AG09319 (cell line): Measurements from ENCODE around the gene NTSR2.

ENCODE experiments used
- DNase-seq: peaks from one replicate; pipeline ENCODE4 v3.0.0-alpha.2; 2010; ENCODE audit warnings: low read depth; ENCODE audit errors: extremely low read depth
- CTCF ChIP-seq: IDR thresholded peaks from 2 replicates; pipeline ENCODE4 v1.5.1; 2011; ENCODE audit warnings: low read depth, mild to moderate bottlenecking, inconsistent platforms, low read length, moderate library complexity

Gene NTSR2

GRCh38 chr2:11655495-11655894 lies 14.5 kb downstream of the NTSR2 start:
- no peak for DNase-seq

GRCh38 chr2:11652553-11652952 lies 17.4 kb downstream of the NTSR2 start:
- TF ChIP-seq CTCF: no peak
- DNase-seq: no peak

More at GRCh38 chr2:11655495-11655894, 14.5 kb downstream of the NTSR2 start:
- no peak for TF ChIP-seq CTCF

GRCh38 chr2:11651856-11652548 lies 18.0 kb downstream of the NTSR2 start:
- DNase-seq: no peak
- no peak for TF ChIP-seq CTCF

- no peak for TF ChIP-seq CTCF
- DNase-seq: no peak
Measured at GRCh38 chr2:11649093-11649492, 20.9 kb downstream of the NTSR2 start.

- no peak for DNase-seq
- TF ChIP-seq CTCF: peak; percentile 15; the same call in 1 of the 2 replicates
Measured at GRCh38 chr2:11647834-11648600, 22.0 kb downstream of the NTSR2 start.

- TF ChIP-seq CTCF: no peak
- DNase-seq: no peak
Measured at GRCh38 chr2:11646530-11646929, 23.5 kb downstream of the NTSR2 start.

GRCh38 chr2:11644293-11644692 lies 25.7 kb downstream of the NTSR2 start:
- no peak for TF ChIP-seq CTCF

More at GRCh38 chr2:11644293-11644692, 25.7 kb downstream of the NTSR2 start:
- DNase-seq: no peak
